22Rv1 (cell line): ENCODE results near the gene GAB4.
"Not testable (repeated sequence)": the region's sequence is repeated elsewhere in the genome, so short reads cannot be mapped to it uniquely, and the experiment has no call there.

Experiments used
- CTCF ChIP-seq: fragments of 450-650 bp; IDR thresholded peaks from 2 replicates; pipeline ENCODE4 v1.5.1; 2017; ENCODE audit warnings: mild to moderate bottlenecking
- ZFX ChIP-seq: fragments of 450-650 bp; IDR thresholded peaks from 2 replicates; pipeline ENCODE4 v1.6.1; 2017; ENCODE audit warnings: antibody characterized with exemption, borderline replicate concordance

- TF ChIP-seq CTCF, ZFX: not testable (repeated sequence)
Measured at GRCh38 chr22:17024380-17024779, 16.4 kb upstream of the GAB4 start.
